Measurements from ENCODE around the gene KLF1.

KLF1 gene

DNA sequence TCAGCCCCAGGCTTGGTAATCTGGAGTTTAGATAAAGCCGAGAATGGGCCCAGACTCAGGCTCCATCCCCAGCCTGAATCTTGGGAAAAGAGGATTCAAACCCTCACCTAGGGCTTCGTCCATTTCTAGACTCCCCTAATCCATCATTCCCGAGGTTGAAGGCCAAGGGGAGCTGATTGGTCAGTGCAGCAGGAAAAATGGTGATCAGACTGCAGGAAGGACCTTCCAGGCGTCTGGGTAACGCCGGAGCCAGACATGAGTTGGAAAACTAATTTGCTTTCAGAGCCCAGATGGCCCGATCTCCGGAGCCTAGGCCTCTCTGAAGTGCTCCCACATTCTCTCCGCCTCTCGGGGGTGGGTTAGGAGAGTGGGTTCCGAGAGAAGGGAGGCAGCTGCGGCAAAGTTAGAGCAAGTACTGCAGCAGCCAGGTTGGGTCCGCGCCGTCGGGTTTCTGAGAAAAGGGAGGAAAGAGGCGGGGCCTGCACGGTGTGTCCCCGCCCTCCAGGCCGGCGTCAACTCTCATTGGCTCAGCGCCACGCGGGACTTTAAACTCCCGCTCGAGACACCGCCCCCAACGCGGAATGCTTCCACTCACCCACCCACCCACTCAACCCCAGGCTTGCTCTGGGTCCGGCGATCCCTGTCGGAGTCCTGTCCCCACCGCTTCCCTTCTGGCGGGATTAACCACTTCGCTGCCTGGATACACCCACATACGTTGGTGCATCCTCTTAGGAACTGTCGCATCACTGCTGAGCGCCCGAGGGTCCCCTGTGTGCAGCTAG, 51.8 kb downstream of the KLF1 start:
- no peak for DNase-seq

DNA sequence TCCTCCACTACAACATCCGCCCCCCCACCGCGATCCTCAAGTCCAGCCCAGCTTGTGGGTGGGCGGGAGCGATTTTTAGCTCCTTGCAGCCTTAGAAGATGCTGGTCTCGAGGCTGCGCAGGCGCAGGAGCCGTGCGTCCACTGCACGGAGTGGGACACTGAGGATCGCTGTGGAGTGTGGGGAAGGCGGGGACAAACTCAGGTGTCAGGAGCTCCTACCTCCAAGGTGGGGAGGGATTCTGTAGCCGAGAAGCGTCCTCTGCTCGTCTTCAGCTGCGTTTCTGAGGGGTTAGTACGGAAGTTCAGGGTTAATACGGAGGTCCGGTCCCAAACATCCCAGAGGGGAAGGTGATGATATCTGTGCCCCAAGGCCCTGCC, 52.4 kb downstream of the KLF1 start, which contains the start of gene RTBDN:
TSS of gene RTBDN (minus strand) at position 14 of the 378 bp plus-strand sequence. CDS start 4,600 bp downstream, outside the sequence.
- no peak for DNase-seq
